Muscle layer of duodenum (tissue), 2 donors: ENCODE results near the gene TBL1X.

Source experiments
- H3K27ac ChIP-seq: one replicate; pipeline ENCODE4 v1.7.0; 2013; ENCODE audit warnings: mild to moderate bottlenecking, low read length
- H3K27me3 ChIP-seq: one replicate; pipeline ENCODE4 v1.7.0; 2013; ENCODE audit warnings: low read depth, mild to moderate bottlenecking, control low read depth, low read length
- H3K36me3 ChIP-seq, 2 donors: one replicate each; pipeline ENCODE4 v1.7.0; 2013; ENCODE audit warnings: low read length in 2 of 2, control low read depth in 1 of 2, mild to moderate bottlenecking in 1 of 2; ENCODE audit not compliant: insufficient read depth in 2 of 2, control insufficient read depth in 1 of 2
- H3K4me1 ChIP-seq, 2 donors: one replicate each; pipeline ENCODE4 v1.7.0; 2013; ENCODE audit warnings: low read length in 2 of 2, mild to moderate bottlenecking in 2 of 2, control low read depth in 1 of 2, moderate library complexity in 1 of 2; ENCODE audit not compliant: insufficient read depth in 2 of 2, control insufficient read depth in 1 of 2
- H3K4me3 ChIP-seq, 2 donors: one replicate each; pipeline ENCODE4 v1.7.0; 2013; ENCODE audit warnings: low read length in 2 of 2, low read depth in 1 of 2, mild to moderate bottlenecking in 1 of 2
- H3K9me3 ChIP-seq, 2 donors: one replicate each; pipeline ENCODE4 v1.7.0; 2013; ENCODE audit warnings: low read length in 2 of 2, control low read depth in 1 of 2, mild to moderate bottlenecking in 1 of 2; ENCODE audit not compliant: control insufficient read depth in 1 of 2
- donor health status: healthy.

The TBL1X gene

DNA sequence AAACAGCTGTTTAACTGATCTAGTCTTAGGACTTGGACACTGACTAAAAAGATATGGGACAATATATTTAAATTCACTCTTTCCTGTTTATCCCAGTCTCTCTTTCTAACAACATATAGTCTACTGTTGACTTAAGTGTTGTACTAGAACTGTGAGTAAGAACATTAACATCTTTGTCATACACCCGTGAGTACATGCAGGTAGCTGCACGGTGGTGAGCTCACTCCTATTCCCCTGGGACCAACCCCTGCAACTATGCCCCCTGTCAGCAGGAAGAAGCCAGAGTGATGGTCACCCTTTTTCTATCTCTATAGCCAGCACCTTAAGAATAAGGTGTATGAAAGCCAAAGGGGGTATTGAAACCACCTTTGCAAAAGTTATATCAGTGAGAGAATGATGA is 17.6 kb downstream of the TBL1X start:
- no peaks in the 10 kb centered on the region for H3K9me3 ChIP-seq
- no peaks in the 10 kb centered on the region for H3K36me3 ChIP-seq

GRCh38 chrX:9482837-9483236 is 18.0 kb downstream of the TBL1X start:
- no peaks in the 10 kb centered on the region for H3K4me1 ChIP-seq
- H3K36me3 ChIP-seq, result no peaks in the 10 kb centered on the region
- H3K9me3 ChIP-seq, result no peaks in the 10 kb centered on the region
- H3K27me3 ChIP-seq, result no peaks in the 10 kb centered on the region
- H3K4me3 ChIP-seq, result no peak overlapping the region
- H3K27ac ChIP-seq, result no peak overlapping the region

More for the DNA sequence above, 17.6 kb downstream of the TBL1X start:
- Histone ChIP-seq H3K4me3 (no peak overlapping the region), H3K27ac (no peak overlapping the region), H3K4me1 (no peaks in the 10 kb centered on the region), H3K27me3 (no peaks in the 10 kb centered on the region)

GRCh38 chrX:9483376-9483775 is 18.5 kb downstream of the TBL1X start:
- H3K27me3 ChIP-seq, result no peaks in the 10 kb centered on the region
- no peak overlapping the region for H3K27ac ChIP-seq
- no peak overlapping the region for H3K4me3 ChIP-seq
- H3K36me3 ChIP-seq, result no peaks in the 10 kb centered on the region
- H3K4me1 ChIP-seq, result no peaks in the 10 kb centered on the region
- H3K9me3 ChIP-seq, result no peaks in the 10 kb centered on the region

GRCh38 chrX:9486786-9487387 is 22.0 kb downstream of the TBL1X start:
- Histone ChIP-seq H3K9me3 (peaks cover 0 to 2% of the 10 kb centered on the region in 2 donors), H3K4me3 (no peak overlapping the region)

GRCh38 chrX:9488586-9488985 is 23.7 kb downstream of the TBL1X start:
- Histone ChIP-seq H3K27me3 (no peaks in the 10 kb centered on the region), H3K4me1 (no peaks in the 10 kb centered on the region), H3K4me3 (no peak overlapping the region), H3K27ac (no peak overlapping the region), H3K9me3 (peaks cover 0 to 2% of the 10 kb centered on the region in 2 donors), H3K36me3 (no peaks in the 10 kb centered on the region)

More at GRCh38 chrX:9486786-9487387, 22.0 kb downstream of the TBL1X start:
- no peaks in the 10 kb centered on the region for H3K4me1 ChIP-seq
- H3K27ac ChIP-seq, result no peak overlapping the region
- no peaks in the 10 kb centered on the region for H3K36me3 ChIP-seq
- H3K27me3 ChIP-seq, result no peaks in the 10 kb centered on the region

DNA sequence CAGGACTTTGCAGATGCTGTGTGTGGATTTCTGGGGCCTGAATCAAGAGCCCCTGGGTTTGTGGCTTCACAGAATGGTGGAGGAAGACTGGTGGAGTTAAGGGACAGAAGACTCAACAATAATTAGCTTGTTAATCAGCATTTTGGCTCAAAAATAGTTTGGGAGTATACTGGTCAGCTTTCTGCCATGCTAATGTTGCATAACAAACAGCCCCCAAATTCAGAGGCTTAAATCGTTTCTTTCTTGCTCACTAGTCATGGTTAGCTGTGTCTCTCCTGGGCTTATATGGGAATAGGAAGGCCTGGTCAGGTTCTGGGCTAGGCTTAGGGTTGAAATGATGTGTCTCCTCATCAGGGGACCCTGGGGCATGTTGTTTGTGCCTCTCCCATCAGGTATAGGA is 24.4 kb downstream of the TBL1X start:
- H3K27ac ChIP-seq, result no peak overlapping the region
- H3K36me3 ChIP-seq, result no peaks in the 10 kb centered on the region
- H3K27me3 ChIP-seq, result no peaks in the 10 kb centered on the region
- no peak overlapping the region for H3K4me3 ChIP-seq
- peaks cover 0 to 2% of the 10 kb centered on the region in 2 donors for H3K9me3 ChIP-seq
- H3K4me1 ChIP-seq, result no peaks in the 10 kb centered on the region

GRCh38 chrX:9492901-9493300 is 28.0 kb downstream of the TBL1X start:
- no peaks in the 10 kb centered on the region for H3K36me3 ChIP-seq
- peaks cover 0 to 2% of the 10 kb centered on the region in 2 donors for H3K9me3 ChIP-seq
- H3K4me3 ChIP-seq, result no peak overlapping the region
- no peaks in the 10 kb centered on the region for H3K4me1 ChIP-seq
- no peak overlapping the region for H3K27ac ChIP-seq
- H3K27me3 ChIP-seq, result no peaks in the 10 kb centered on the region

DNA sequence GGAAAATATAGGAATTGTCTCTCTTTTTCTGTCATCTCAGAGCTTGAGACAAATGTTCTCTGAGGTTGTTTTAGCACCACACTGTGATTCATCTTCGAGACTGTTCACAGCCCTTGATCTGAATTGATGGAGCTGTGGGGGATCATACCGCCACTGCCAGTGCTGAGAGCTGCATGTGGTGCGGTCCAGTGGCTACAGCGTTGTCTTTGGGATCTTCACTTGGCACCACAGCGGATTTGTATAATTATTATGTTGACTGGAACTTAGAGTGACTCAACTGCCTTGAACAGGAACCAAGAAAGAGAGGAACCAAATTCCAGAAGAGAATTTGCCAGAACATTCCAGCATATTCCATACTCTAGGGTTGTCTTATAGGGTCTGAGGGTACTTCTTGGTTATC is 29.1 kb downstream of the TBL1X start:
- H3K27ac ChIP-seq, result no peak overlapping the region
- no peaks in the 10 kb centered on the region for H3K36me3 ChIP-seq
- H3K4me1 ChIP-seq, result no peaks in the 10 kb centered on the region
- H3K9me3 ChIP-seq, result peaks cover 0 to 2% of the 10 kb centered on the region in 2 donors
- no peak overlapping the region for H3K4me3 ChIP-seq
- no peaks in the 10 kb centered on the region for H3K27me3 ChIP-seq

DNA sequence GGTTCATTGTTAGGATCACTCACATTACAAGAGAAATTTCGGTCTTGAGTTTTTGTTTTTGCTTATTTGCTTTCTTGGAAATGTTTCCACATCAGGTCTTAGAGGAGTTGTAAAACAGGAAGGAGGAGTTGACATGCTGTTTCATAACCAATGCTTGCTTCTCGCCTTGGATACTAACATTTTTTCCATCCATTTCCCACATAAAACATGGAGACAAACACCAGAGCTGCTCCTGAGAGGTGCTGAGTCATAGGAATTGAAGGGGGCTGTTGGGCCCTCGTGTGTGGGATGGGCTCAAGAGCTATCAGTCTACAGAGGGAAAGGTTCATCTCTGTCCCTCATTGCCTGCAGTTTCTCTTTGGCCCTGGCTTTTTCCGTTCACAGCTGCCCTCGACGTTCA is 29.9 kb downstream of the TBL1X start:
- Histone ChIP-seq H3K27ac (no peak overlapping the region), H3K4me3 (no peak overlapping the region), H3K4me1 (no peaks in the 10 kb centered on the region), H3K9me3 (no peaks in the 10 kb centered on the region), H3K36me3 (no peaks in the 10 kb centered on the region), H3K27me3 (no peaks in the 10 kb centered on the region)

- Histone ChIP-seq H3K4me1 (no peaks in the 10 kb centered on the region), H3K27me3 (no peaks in the 10 kb centered on the region), H3K9me3 (no peaks in the 10 kb centered on the region), H3K36me3 (no peaks in the 10 kb centered on the region), H3K4me3 (no peak overlapping the region), H3K27ac (no peak overlapping the region)
Observed at GRCh38 chrX:9495496-9495895, 30.6 kb downstream of the TBL1X start.

DNA sequence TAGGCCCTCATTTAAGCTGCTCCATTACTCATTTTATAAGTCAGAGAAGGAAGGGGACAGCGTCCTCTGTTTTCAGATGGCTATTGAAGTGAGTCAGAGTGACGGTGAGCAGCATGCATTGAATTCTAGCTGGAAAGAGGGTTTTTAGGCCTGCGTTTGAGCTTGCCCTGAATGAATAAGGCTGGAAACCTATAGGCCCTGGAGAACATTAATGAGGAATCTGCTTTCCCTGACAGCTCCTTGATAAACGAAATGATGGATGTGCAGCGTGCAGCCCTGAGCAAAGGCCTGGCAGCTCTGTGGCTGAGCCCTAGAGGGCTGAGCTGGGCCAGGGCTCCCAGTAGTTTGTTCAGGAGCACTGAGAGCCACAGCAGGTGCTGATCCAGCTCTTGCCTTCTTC is 33.4 kb downstream of the TBL1X start:
- H3K4me1 ChIP-seq, result no peaks in the 10 kb centered on the region
- H3K4me3 ChIP-seq, result no peak overlapping the region

DNA sequence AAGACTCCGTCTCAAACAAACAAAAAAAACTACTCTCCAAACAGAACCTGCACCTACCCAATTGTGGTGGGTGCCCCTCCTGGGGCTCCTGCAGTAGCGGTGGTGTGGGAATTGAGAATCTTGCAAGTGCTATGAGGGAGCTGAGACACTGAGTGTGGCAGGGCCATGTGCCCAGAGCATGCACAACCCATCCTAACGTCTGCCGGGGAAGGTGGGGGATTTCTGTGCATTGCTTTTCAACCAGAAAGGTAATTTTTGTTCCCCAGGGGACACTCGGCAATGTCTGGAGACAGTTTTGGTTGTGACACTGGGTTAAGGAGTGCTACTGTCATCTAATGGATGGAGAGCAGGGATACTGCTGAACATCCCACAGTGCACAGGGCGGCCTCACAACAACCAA is 35.7 kb downstream of the TBL1X start:
- Histone ChIP-seq H3K27me3 (no peaks in the 10 kb centered on the region), H3K4me1 (no peaks in the 10 kb centered on the region), H3K27ac (no peak overlapping the region), H3K36me3 (peaks cover 0 to 12% of the 10 kb centered on the region in 2 donors), H3K9me3 (no peaks in the 10 kb centered on the region), H3K4me3 (no peak overlapping the region)

More for the DNA sequence above, 33.4 kb downstream of the TBL1X start:
- Histone ChIP-seq H3K27ac (no peak overlapping the region), H3K36me3 (peaks cover 0 to 8% of the 10 kb centered on the region in 2 donors), H3K9me3 (no peaks in the 10 kb centered on the region), H3K27me3 (no peaks in the 10 kb centered on the region)
